GM12872 (cell line): ENCODE data around the gene SLC2A2.

Experiments
- TF ChIP-seq, protein P1 (sequence below): IDR thresholded peaks from 3 replicates; pipeline ENCODE4 v1.5.1; 2011; ENCODE audit warnings: low read depth, mild to moderate bottlenecking, low read length, moderate library complexity; ENCODE audit not compliant: insufficient read depth

The SLC2A2 gene

DNA sequence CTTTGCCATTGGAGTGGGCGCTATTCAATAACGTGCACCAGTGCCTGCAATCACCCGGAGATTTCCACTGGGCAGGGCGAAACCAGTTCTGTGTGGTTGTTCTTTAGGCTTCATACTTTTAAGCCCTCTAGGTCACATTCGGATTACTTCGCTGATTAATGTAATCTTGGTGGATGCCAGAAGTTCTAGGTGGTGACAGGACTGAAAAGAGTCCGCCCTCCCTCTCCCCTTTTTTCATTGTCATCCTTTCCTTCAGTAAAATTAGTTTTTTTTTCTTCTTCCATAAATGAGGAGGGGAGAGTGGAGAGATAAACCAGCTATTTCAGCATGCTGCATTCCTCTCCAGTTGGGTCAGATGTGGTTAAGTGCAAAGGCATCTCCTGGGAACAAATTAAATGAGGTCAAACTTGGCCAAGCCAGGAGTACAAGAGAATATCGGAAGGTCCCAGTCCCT lies 2.3 kb upstream of the SLC2A2 start:
- TF ChIP-seq, protein P1, sequence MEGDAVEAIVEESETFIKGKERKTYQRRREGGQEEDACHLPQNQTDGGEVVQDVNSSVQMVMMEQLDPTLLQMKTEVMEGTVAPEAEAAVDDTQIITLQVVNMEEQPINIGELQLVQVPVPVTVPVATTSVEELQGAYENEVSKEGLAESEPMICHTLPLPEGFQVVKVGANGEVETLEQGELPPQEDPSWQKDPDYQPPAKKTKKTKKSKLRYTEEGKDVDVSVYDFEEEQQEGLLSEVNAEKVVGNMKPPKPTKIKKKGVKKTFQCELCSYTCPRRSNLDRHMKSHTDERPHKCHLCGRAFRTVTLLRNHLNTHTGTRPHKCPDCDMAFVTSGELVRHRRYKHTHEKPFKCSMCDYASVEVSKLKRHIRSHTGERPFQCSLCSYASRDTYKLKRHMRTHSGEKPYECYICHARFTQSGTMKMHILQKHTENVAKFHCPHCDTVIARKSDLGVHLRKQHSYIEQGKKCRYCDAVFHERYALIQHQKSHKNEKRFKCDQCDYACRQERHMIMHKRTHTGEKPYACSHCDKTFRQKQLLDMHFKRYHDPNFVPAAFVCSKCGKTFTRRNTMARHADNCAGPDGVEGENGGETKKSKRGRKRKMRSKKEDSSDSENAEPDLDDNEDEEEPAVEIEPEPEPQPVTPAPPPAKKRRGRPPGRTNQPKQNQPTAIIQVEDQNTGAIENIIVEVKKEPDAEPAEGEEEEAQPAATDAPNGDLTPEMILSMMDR: no peak

DNA sequence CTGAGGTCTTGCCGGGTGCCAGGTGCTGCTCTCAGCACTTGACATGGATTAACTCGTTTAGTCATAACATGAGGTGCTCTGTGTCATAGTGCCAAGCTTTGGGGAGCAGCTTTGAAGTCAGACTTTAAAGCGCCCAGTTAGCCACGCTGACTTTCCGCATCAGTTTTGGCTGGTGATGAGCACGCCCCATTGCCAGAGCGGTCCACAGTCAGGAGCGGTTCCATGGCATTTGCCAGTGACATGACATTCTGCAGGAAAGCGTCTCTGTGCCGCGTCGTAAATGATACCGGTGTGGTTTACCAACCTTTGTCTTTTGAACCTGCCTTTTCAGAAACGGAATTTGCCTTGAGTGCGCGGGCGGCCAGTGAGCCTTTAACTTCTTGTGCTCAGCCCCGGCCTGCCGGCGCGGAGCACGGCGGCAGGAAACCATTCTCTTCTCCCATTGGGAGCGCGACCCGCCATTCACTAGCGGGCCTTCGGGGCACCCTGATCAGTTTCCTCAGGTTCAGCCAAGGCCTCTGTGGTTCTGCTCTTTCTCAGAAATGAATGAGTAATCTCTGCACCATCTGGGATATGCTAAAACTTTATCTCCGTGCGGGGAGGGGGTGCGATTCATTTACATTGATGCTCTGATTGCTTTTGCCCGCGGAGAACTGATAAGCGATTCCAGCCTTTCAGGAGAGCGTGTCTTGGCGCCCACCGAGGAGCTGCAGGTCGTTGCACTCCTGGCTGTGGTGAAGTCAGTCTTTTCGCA lies 1.7 kb upstream of the SLC2A2 start:
- TF ChIP-seq, protein P1: no peak

DNA sequence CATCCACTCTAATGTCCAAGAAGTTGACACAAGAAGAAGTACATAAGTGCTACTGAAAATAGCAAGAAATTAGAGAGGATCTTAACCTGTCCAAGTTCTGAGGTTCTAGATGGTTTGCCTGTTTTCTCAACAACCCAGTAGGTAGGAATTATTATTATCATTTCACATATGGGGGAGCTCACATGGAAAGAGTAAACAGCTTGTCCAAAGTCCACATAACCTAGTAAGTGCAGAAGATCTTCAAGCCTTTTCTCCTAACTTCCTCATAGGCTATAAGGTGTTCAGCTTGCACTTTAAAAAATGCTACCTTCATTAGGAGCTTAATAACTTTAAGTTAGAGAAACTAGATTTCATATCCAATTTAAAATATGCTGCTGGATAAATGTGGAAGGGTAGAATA lies 3.0 kb downstream of the SLC2A2 start:
- TF ChIP-seq, protein P1: no peak

DNA sequence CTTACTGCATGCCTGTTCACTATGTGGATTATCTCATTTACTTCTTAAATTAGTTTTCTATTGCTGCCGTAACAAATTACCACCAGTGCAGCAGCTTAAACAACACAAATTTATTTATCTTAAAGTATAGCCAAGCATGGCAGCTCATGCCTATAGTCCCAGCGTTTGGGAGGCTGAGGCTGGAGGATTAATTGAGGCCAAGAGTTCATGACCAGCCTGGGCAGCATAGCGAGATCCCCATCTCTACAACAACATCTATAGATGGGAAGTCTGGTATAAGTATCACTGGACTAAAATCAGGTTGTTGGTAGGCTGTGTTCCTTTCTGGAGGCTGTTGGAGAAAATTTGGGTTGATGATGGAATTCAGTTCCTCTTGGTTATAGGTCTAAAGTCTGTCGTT lies 5.1 kb downstream of the SLC2A2 start:
- TF ChIP-seq, protein P1: no peak

DNA sequence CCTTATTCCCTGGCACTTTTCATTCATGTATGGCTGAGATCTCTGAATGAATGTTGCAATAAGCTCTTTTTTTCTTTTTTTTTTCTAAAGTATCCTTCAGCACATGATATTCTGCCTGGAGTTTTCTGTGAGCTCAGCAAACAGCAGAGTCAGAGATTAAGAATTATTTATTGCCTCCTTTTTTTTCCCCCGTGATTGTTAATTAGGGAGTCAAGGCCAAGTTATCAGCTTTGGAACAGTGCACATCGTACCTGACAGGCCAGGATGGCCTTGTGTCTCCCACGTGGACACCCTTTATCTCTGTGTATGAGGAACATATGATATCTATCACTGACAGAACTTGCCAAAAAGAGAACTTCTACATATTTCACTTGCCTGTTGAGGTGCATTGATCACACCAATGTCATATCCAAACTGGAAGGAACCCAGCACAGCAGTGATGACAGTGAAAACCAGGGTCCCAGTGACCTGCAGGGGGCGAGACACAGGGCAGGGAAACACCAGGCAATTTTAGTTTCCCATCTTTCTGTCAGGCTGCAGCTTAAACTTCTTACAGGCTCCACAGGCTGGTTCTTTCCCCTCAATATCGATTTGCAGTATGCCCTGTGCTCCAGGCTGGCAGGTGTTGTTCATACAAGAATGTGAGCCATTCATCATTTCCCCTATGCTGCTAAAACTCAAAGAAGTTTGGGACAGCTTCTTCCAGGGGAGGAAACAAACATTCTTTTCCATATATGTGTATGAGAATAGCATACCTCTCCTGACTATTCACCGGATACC lies 8.2 kb downstream of the SLC2A2 start:
- TF ChIP-seq, protein P1: peak; percentile 44; the same call in 2 of the 3 replicates

DNA sequence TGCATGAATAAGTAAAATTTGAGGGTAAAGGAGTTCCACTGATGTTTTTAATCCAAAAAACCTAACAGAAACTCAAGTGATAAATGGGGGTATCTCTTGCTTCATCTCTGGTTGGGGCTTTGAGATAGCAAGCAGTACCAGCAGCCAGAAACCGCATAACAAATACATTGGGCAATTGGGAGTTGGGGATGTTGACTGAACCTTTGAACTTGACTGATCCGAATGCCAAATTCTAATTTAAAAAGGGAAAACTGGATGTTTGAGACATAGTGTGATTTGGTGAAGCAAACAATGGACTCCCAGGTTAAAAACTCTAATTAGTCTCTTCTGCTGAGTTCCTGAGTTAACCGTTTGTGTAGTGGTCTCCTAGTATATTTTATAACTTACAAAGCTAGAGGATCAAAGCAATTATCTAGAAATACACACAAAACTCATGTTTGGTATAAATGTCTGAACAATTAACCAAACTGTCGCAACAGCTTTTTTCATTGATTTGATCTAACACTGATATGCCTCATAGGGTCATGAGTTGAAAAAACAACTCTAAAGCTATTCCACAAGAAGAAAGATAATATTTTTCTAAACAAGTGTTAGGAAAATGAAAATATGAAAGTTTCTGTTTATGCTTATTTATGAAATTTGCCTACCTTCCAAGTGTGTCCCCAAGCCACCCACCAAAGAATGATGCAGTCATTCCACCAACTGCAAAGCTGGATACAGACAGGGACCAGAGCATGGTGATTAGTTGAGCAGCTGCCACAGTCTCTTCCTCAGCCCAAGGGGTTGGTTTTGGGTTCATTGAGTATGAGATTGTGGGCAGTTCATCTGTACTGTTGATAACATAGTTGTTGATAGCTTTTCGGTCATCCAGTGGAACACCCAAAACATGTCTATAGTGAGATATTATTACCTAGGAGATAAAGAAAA lies 12.4 kb downstream of the SLC2A2 start:
- TF ChIP-seq, protein P1: no peak
